Activated CD4-positive, alpha-beta T cell treated with anti-CD3 and anti-CD28 coated beads, Interleukin-2, amount 50 U/mL, for 48 hours (primary cell): ENCODE data around the gene CHST12.
"Not testable (repeated sequence)": the region's sequence is repeated elsewhere in the genome, so short reads cannot be mapped to it uniquely, and the experiment has no call there.

Source experiments
- DNase-seq, 2 experiments: peaks; one replicate each; pipeline ENCODE4 v3.0.0-alpha.2; 2020

CHST12 gene

GRCh38 chr7:2465928-2466327, 62.5 kb downstream of the CHST12 start:
- no peak for DNase-seq

GRCh38 chr7:2466675-2467074, 63.3 kb downstream of the CHST12 start:
- DNase-seq, result no peak

GRCh38 chr7:2468227-2468626, 64.8 kb downstream of the CHST12 start:
- DNase-seq, result no peak

- not testable (repeated sequence) for DNase-seq
These were observed 66.2 kb downstream of the CHST12 start for GRCh38 chr7:2469460-2470203.

GRCh38 chr7:2470204-2471021, 67.0 kb downstream of the CHST12 start:
- no peak for DNase-seq

GRCh38 chr7:2471022-2471329, 67.6 kb downstream of the CHST12 start:
- no peak for DNase-seq

GRCh38 chr7:2471396-2471795, 68.0 kb downstream of the CHST12 start:
- DNase-seq, result no peak

GRCh38 chr7:2472739-2473138, 69.3 kb downstream of the CHST12 start:
- no peak for DNase-seq

- no peak for DNase-seq
These were observed 70.2 kb downstream of the CHST12 start for GRCh38 chr7:2473496-2474180.

GRCh38 chr7:2474224-2474623, 70.8 kb downstream of the CHST12 start:
- DNase-seq, result no peak

GRCh38 chr7:2474813-2475677, 71.6 kb downstream of the CHST12 start:
- DNase-seq, result no peak

GRCh38 chr7:2475678-2476015, 72.2 kb downstream of the CHST12 start:
- no peak for DNase-seq

GRCh38 chr7:2476298-2476697, 72.9 kb downstream of the CHST12 start, which contains the start of gene GRIFIN:
Gene GRIFIN, minus strand, starts transcription at chr7:2476398. Its CDS starts 15 bp downstream, at chr7:2476383.
- DNase-seq, result no peak

- no peak for DNase-seq
These were observed 73.5 kb downstream of the CHST12 start for GRCh38 chr7:2476776-2477446.

GRCh38 chr7:2477447-2478398, 74.3 kb downstream of the CHST12 start:
- DNase-seq, result peak; percentile 61 to 72

GRCh38 chr7:2478399-2478785, 75.0 kb downstream of the CHST12 start:
- no peak for DNase-seq

- DNase-seq, result no peak
These were observed 75.4 kb downstream of the CHST12 start for GRCh38 chr7:2478800-2479199.

- DNase-seq, result no peak
These were observed 76.1 kb downstream of the CHST12 start for GRCh38 chr7:2479276-2480069.

- no peak for DNase-seq
These were observed 76.6 kb downstream of the CHST12 start for GRCh38 chr7:2480070-2480408.

GRCh38 chr7:2481195-2481594, 77.8 kb downstream of the CHST12 start:
- no peak for DNase-seq
